SK-N-SH (cell line): ENCODE data around the gene NDUFC2. TPM values are rescaled to one million over a fixed set of nuclear protein-coding genes. Genes with fewer than 3 reads are reported as not detected.

Experiments used
- CTCF ChIA-PET: fragments of 300-600, 350-600 bp; formaldehyde crosslinking; extraction: SDS; loops from one replicate; lab custom pipeline; 2021; lab: Yijun Ruan, JAX
- POLR2A ChIA-PET: fragments of 350-600 bp; sonication (Branson Sonifier 250); formaldehyde crosslinking; extraction: SDS; loops from one replicate; lab custom pipeline; 2020; ENCODE audit warnings: antibody characterized with exemption, inconsistent platforms; lab: Yijun Ruan, JAX
- DNase-seq: peaks from one replicate; pipeline ENCODE4 v3.0.0; 2012
- H2AFZ ChIP-seq: fragments of 200-600 bp; sonication (generic); 2 replicates; pipeline ENCODE4 v1.8.1; 2016; ENCODE audit warnings: antibody characterized with exemption, mild to moderate bottlenecking, low read depth
- H3F3A ChIP-seq: fragments of 200-600 bp; sonication (generic); replicated peaks from 2 replicates; pipeline ENCODE3; 2016; ENCODE audit warnings: antibody characterized with exemption, mild to moderate bottlenecking; ENCODE audit not compliant: insufficient read depth
- H3K27ac ChIP-seq, 2 experiments: fragments of 200-500 bp in 1 of 2; fragments of 200-600 bp in 1 of 2; sonication (Bioruptor generic) in 1 of 2; sonication (generic), shearing (Covaris generic) in 1 of 2; 2 replicates each; pipeline versions ENCODE4 v1.5.1 to v1.6.1; 2014 to 2016; ENCODE audit warnings: low read depth in 2 of 2, inconsistent platforms in 1 of 2, low read length in 1 of 2, mild to moderate bottlenecking in 1 of 2, mixed read lengths in 1 of 2
- H3K27me3 ChIP-seq: fragments of 200-600 bp; sonication (generic), shearing (Covaris generic); 2 replicates; pipeline ENCODE4 v1.6.1; 2016; ENCODE audit warnings: mixed run types; ENCODE audit not compliant: insufficient read depth
- H3K36me3 ChIP-seq, 2 experiments: fragments of 200-500 bp in 1 of 2; fragments of 200-600 bp in 1 of 2; sonication (Bioruptor generic) in 1 of 2; sonication (generic) in 1 of 2; replicated peaks in 1 of 2; 2 replicates each; pipeline versions ENCODE3 to v1.5.1; 2014 to 2016; ENCODE audit warnings: low read length in 1 of 2, mild to moderate bottlenecking in 1 of 2; ENCODE audit not compliant: insufficient read depth in 2 of 2, control insufficient read depth in 1 of 2
- H3K4me1 ChIP-seq, 2 experiments: fragments of 200-500 bp in 1 of 2; fragments of 200-600 bp in 1 of 2; sonication (Bioruptor generic) in 1 of 2; sonication (generic), shearing (Covaris generic) in 1 of 2; 2 replicates each; pipeline versions ENCODE4 v1.5.1 to v1.6.1; 2014 to 2016; ENCODE audit warnings: low read depth in 1 of 2, low read length in 1 of 2, mixed run types in 1 of 2; ENCODE audit not compliant: insufficient read depth in 2 of 2, control insufficient read depth in 1 of 2
- H3K4me2 ChIP-seq: fragments of 200-600 bp; sonication (generic), shearing (Covaris generic); 2 replicates; pipeline ENCODE4 v1.6.1; 2017; ENCODE audit warnings: mixed run types
- H3K4me3 ChIP-seq, 2 experiments: fragments of 200-500 bp in 1 of 2; fragments of 200-600 bp in 1 of 2; sonication (Bioruptor generic) in 1 of 2; sonication (generic), shearing (Covaris generic) in 1 of 2; 2 replicates each; pipeline versions ENCODE4 v1.5.1 to v1.8.1; 2014 to 2016; ENCODE audit warnings: low read depth in 2 of 2, inconsistent platforms in 1 of 2, low read length in 1 of 2, mild to moderate bottlenecking in 1 of 2, mixed read lengths in 1 of 2, moderate library complexity in 1 of 2
- H3K79me2 ChIP-seq: fragments of 200-600 bp; sonication (generic); 2 replicates; pipeline ENCODE4 v1.8.1; 2017; ENCODE audit warnings: mild to moderate bottlenecking; ENCODE audit not compliant: insufficient read depth
- H3K9ac ChIP-seq: fragments of 200-600 bp; sonication (generic); 2 replicates; pipeline ENCODE4 v1.6.1; 2017; ENCODE audit warnings: mixed run types
- H3K9me2 ChIP-seq: fragments of 200-600 bp; sonication (generic); 2 replicates; pipeline ENCODE4 v1.6.1; 2017; ENCODE audit warnings: mixed run types
- H3K9me3 ChIP-seq: fragments of 200-600 bp; sonication (generic); 2 replicates; pipeline ENCODE4 v1.6.1; 2017; ENCODE audit warnings: mixed run types, mild to moderate bottlenecking, moderate library complexity
- H4K20me1 ChIP-seq: fragments of 200-600 bp; sonication (generic); 2 replicates; pipeline ENCODE4 v1.6.1; 2017; ENCODE audit warnings: mild to moderate bottlenecking, mixed run types; ENCODE audit not compliant: insufficient read depth
- CHD2 ChIP-seq: fragments of 150-350 bp; IDR thresholded peaks from 2 replicates; pipeline ENCODE4 v1.6.1; 2018; ENCODE audit warnings: low read length; ENCODE audit not compliant: partially characterized antibody
- ELF1 ChIP-seq: IDR thresholded peaks from 2 replicates; pipeline ENCODE4 v1.4.0; 2012
- EP300 ChIP-seq, 2 experiments: IDR thresholded peaks; 2 replicates each; pipeline versions ENCODE4 v1.4.0 to v1.6.1; 2012; ENCODE audit warnings: borderline replicate concordance in 1 of 2, low read depth in 1 of 2, low read length in 1 of 2
- EZH2phosphoT487 ChIP-seq: fragments of 200-600 bp; sonication (generic); IDR thresholded peaks from 2 replicates; pipeline ENCODE4 v1.6.1; 2017; ENCODE audit warnings: low read depth, mixed run types, mild to moderate bottlenecking, antibody characterized with exemption, moderate library complexity, borderline replicate concordance
- FOXM1 ChIP-seq: IDR thresholded peaks from 2 replicates; pipeline ENCODE4 v1.4.0; 2012; ENCODE audit warnings: low read depth, mild to moderate bottlenecking
- GABPA ChIP-seq: IDR thresholded peaks from 2 replicates; pipeline ENCODE4 v1.4.0; 2012; ENCODE audit warnings: low read depth, mild to moderate bottlenecking
- IRF3 ChIP-seq: fragments of 150-350 bp; IDR thresholded peaks from 2 replicates; pipeline ENCODE4 v1.6.1; 2016; ENCODE audit warnings: mild to moderate bottlenecking, low read depth, low read length
- JUND ChIP-seq: IDR thresholded peaks from 2 replicates; pipeline ENCODE4 v1.4.0; 2012
- NFIC ChIP-seq: IDR thresholded peaks from 2 replicates; pipeline ENCODE4 v1.4.0; 2012; ENCODE audit warnings: borderline replicate concordance
- NRF1 ChIP-seq: IDR thresholded peaks from 2 replicates; pipeline ENCODE4 v1.6.1; 2012; ENCODE audit warnings: low read depth, mild to moderate bottlenecking, low read length
- POLR2AphosphoS5 ChIP-seq: IDR thresholded peaks from 2 replicates; pipeline ENCODE4 v1.6.1; 2012; ENCODE audit warnings: low read depth, low read length
- RAD21 ChIP-seq: IDR thresholded peaks from 2 replicates; pipeline ENCODE4 v1.6.1; 2012; ENCODE audit warnings: mild to moderate bottlenecking, low read length
- RCOR1 ChIP-seq: fragments of 150-350 bp; IDR thresholded peaks from 2 replicates; pipeline ENCODE4 v1.6.1; 2017; ENCODE audit warnings: antibody characterized with exemption, low read length
- RFX5 ChIP-seq: IDR thresholded peaks from 2 replicates; pipeline ENCODE4 v1.6.1; 2012; ENCODE audit warnings: mild to moderate bottlenecking, improper control_type of control experiment, low read length
- RXRA ChIP-seq: IDR thresholded peaks from 2 replicates; pipeline ENCODE4 v1.4.0; 2012; ENCODE audit warnings: low read depth, mild to moderate bottlenecking, borderline replicate concordance
- SMC3 ChIP-seq: IDR thresholded peaks from 2 replicates; pipeline ENCODE4 v1.6.1; 2012; ENCODE audit warnings: low read depth, low read length, improper control_type of control experiment
- TCF12 ChIP-seq: IDR thresholded peaks from 2 replicates; pipeline ENCODE4 v1.4.0; 2012
- TEAD4 ChIP-seq: IDR thresholded peaks from 2 replicates; pipeline ENCODE4 v1.4.0; 2012; ENCODE audit warnings: mild to moderate bottlenecking, borderline replicate concordance; ENCODE audit not compliant: insufficient read depth
- USF1 ChIP-seq: IDR thresholded peaks from 2 replicates; pipeline ENCODE4 v1.4.0; 2012; ENCODE audit warnings: low read depth, borderline replicate concordance
- WGBS: methylation state at CpG from one replicate; pipeline ENCODE4 v1.1.6; 2017; ENCODE audit warnings: low lambda C conversion rate; 5-methylcytosine and 5-hydroxymethylcytosine counted together
- polyA plus RNA-seq, 3 experiments: library from polyadenylated mRNA; depleted of rRNA; stranded (reverse); fragments of >200 nt; gene quantifications; 2 replicates each; pipeline ENCODE4 v1.2.3, GENCODE V29; 2012
- TF ChIP-seq, protein P1 (sequence below): IDR thresholded peaks from 2 replicates; pipeline ENCODE4; 2012
- TF ChIP-seq, protein P2 (sequence below): IDR thresholded peaks from 2 replicates; pipeline ENCODE4 v1.4.0; 2012; ENCODE audit warnings: low read depth, borderline replicate concordance

Gene NDUFC2
- polyA plus RNA-seq, 1 of the 3 experiments (the other 2 are of a cell fraction) = 235 TPM

GRCh38 chr11:78067704-78068103, 12.0 kb downstream of the NDUFC2 start (continued):
- no peak for TF ChIP-seq CHD2
- no peak for TF ChIP-seq RFX5
- TF ChIP-seq ELF1 = no peak
- no peak for TF ChIP-seq USF1
- TF ChIP-seq EP300 (IDR thresholded peaks at IDR 0.05; ENCODE audit: borderline replicate concordance in 1 of 2, low read depth in 1 of 2, low read length in 1 of 2) = no peak
- no peak for TF ChIP-seq IRF3
- TF ChIP-seq RAD21 = no peak
- TF ChIP-seq NFIC = no peak
- no peak for TF ChIP-seq NRF1
- TF ChIP-seq GABPA = no peak
- no peak for TF ChIP-seq JUND
- TF ChIP-seq EZH2phosphoT487 = no peak

- H3K9ac ChIP-seq = no peak overlapping the region
- DNase-seq = no peak
- no peak overlapping the region for H3K27ac ChIP-seq
- no peaks in the 10 kb centered on the region for H3K9me3 ChIP-seq
- H3K79me2 ChIP-seq = peaks cover 18% of the 10 kb centered on the region; the same call in 1 of the 2 replicates
- H3K4me2 ChIP-seq = no peak overlapping the region
- TF ChIP-seq, protein P1, sequence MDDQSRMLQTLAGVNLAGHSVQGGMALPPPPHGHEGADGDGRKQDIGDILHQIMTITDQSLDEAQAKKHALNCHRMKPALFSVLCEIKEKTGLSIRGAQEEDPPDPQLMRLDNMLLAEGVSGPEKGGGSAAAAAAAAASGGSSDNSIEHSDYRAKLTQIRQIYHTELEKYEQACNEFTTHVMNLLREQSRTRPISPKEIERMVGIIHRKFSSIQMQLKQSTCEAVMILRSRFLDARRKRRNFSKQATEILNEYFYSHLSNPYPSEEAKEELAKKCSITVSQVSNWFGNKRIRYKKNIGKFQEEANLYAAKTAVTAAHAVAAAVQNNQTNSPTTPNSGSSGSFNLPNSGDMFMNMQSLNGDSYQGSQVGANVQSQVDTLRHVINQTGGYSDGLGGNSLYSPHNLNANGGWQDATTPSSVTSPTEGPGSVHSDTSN = no peak
- TF ChIP-seq TCF12 = no peak
- no peak for TF ChIP-seq RXRA
- TF ChIP-seq EZH2phosphoT487 = no peak
- no peak for TF ChIP-seq POLR2AphosphoS5
- TF ChIP-seq, protein P2, sequence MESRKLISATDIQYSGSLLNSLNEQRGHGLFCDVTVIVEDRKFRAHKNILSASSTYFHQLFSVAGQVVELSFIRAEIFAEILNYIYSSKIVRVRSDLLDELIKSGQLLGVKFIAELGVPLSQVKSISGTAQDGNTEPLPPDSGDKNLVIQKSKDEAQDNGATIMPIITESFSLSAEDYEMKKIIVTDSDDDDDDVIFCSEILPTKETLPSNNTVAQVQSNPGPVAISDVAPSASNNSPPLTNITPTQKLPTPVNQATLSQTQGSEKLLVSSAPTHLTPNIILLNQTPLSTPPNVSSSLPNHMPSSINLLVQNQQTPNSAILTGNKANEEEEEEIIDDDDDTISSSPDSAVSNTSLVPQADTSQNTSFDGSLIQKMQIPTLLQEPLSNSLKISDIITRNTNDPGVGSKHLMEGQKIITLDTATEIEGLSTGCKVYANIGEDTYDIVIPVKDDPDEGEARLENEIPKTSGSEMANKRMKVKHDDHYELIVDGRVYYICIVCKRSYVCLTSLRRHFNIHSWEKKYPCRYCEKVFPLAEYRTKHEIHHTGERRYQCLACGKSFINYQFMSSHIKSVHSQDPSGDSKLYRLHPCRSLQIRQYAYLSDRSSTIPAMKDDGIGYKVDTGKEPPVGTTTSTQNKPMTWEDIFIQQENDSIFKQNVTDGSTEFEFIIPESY = no peak
- TF ChIP-seq FOXM1 = no peak
- TF ChIP-seq TEAD4 = no peak
- TF ChIP-seq IRF3 = no peak
- TF ChIP-seq RCOR1 = no peak
- no peak for TF ChIP-seq SMC3
- no peak for TF ChIP-seq CHD2
- peaks cover 0 to 6% of the 10 kb centered on the region in 2 experiments; a peak in 1 of 4 replicates for H3K4me1 ChIP-seq
- peaks cover 30 to 37% of the 10 kb centered on the region in 2 experiments for H3K36me3 ChIP-seq
- no peaks in the 10 kb centered on the region for H3K9me2 ChIP-seq
- no peaks in the 10 kb centered on the region for H4K20me1 ChIP-seq
- 67% methylated on average over 2 of the region's 2 CpGs for WGBS
- H3K27me3 ChIP-seq = no peaks in the 10 kb centered on the region
- ChIA-PET CTCF (interaction anchor here (2.0 kb wide), 1 partner anchor 21 kb away, joined by 7 read pairs; no protein-coding TSS in a partner anchor), POLR2A (interaction anchor here (0.7 kb wide), 1 partner anchor 71 kb away, joined by 3 read pairs; no protein-coding TSS in a partner anchor)
- peaks cover 3% of the 10 kb centered on the region for H3F3A ChIP-seq
- no peak overlapping the region for H3K4me3 ChIP-seq
- H2AFZ ChIP-seq = no peak overlapping the region
Observed at GRCh38 chr11:78066471-78066870, 13.2 kb downstream of the NDUFC2 start.
